ENCODE data around the gene KCNE1. TPM values are rescaled to one million over a fixed set of nuclear protein-coding genes. Genes with fewer than 3 reads are reported as not detected.

KCNE1 gene
- total RNA-seq, 1 donor from 2014 or later: 0.59 TPM

DNA sequence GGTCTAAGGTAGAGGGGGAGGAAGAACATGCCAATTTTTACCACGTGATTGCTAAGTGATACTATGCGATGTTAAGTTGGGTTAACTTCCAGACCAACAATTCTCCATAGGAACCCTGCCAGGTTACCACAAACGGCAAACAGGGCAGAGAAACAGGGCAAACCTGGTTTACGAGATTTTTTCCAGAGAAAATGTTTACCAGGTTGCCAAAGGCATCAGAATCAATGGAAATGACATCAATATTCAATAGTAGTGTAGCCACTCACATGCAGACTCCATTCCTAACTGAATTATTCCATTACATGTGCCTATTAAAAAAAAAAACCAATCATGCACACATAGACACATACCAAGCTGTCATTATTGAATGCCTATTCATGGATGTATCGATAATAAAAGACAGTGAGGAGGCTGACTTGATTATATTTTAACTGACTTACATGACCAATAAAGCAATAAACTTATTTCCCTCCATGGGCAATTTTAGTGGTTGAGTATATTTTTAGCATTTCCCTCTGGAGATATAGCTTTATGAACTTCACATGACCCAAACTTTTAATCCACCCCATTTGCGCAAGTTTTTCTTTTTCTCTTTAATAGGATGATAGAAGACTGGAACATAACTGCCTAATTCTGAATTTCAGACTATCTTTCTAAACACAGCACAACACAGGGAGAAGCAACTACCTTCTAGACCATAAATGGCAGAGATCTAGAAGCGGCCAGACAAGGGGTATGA, 40.5 kb upstream of the KCNE1 start:
- peaks cover 26% of the 10 kb centered on the region for H3K4me1 Mint-ChIP-seq (ENCODE audit: unreplicated experiment)
- peak overlapping the region; percentile 47 for H3K4me3 Mint-ChIP-seq (ENCODE audit: unreplicated experiment)
- no peaks in the 10 kb centered on the region for H3K27me3 Mint-ChIP-seq (ENCODE audit: unreplicated experiment)
- H3K36me3 Mint-ChIP-seq (ENCODE audit: unreplicated experiment): no peaks in the 10 kb centered on the region
- TF ChIP-seq, protein P1, sequence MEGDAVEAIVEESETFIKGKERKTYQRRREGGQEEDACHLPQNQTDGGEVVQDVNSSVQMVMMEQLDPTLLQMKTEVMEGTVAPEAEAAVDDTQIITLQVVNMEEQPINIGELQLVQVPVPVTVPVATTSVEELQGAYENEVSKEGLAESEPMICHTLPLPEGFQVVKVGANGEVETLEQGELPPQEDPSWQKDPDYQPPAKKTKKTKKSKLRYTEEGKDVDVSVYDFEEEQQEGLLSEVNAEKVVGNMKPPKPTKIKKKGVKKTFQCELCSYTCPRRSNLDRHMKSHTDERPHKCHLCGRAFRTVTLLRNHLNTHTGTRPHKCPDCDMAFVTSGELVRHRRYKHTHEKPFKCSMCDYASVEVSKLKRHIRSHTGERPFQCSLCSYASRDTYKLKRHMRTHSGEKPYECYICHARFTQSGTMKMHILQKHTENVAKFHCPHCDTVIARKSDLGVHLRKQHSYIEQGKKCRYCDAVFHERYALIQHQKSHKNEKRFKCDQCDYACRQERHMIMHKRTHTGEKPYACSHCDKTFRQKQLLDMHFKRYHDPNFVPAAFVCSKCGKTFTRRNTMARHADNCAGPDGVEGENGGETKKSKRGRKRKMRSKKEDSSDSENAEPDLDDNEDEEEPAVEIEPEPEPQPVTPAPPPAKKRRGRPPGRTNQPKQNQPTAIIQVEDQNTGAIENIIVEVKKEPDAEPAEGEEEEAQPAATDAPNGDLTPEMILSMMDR (IDR thresholded peaks at IDR 0.05): no peak
- peak overlapping the region; percentile 84 for H3K27ac Mint-ChIP-seq (ENCODE audit: unreplicated experiment)
- DNase-seq (ENCODE audit: extremely low spot score, unreplicated experiment): no peak
- H3K9me3 Mint-ChIP-seq (ENCODE audit: unreplicated experiment): peaks cover 6% of the 10 kb centered on the region

DNA sequence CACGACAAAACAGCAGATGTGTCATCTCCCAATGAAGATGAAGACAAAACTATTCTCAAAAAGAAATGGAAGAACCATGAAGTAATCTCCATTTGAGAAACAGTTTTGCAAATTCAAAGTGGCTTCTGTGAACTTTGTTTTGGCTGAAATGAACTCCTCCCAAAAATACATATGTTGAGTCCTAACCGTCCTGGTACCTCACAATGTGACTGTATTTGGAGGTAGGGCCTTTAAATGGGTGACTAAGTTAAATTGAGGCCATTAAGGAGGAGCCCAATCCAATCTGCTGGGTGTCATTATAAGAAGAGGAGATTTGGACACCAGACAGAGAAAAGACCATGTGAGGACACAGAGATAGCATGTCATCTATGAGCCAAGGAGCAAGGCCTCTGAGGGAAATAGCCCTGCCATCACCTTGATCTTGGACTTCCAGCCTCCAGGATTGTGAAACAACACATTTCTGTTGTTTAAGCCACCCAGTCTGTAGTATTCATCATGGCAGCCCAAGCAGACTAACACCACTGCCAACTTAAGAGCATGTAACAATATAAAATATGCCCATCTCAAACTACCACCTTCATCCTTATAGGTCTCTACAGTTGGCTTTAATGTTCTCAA, 38.3 kb upstream of the KCNE1 start:
- Mint-ChIP-seq H3K36me3 (ENCODE audit: unreplicated experiment) (no peaks in the 10 kb centered on the region), H3K4me3 (ENCODE audit: unreplicated experiment) (no peak overlapping the region), H3K27ac (ENCODE audit: unreplicated experiment) (no peak overlapping the region), H3K9me3 (ENCODE audit: unreplicated experiment) (peaks cover 6% of the 10 kb centered on the region), H3K27me3 (ENCODE audit: unreplicated experiment) (no peaks in the 10 kb centered on the region), H3K4me1 (ENCODE audit: unreplicated experiment) (peaks cover 45% of the 10 kb centered on the region)
- DNase-seq (ENCODE audit: extremely low spot score, unreplicated experiment): no peak
- TF ChIP-seq, protein P1 (IDR thresholded peaks at IDR 0.05): no peak

DNA sequence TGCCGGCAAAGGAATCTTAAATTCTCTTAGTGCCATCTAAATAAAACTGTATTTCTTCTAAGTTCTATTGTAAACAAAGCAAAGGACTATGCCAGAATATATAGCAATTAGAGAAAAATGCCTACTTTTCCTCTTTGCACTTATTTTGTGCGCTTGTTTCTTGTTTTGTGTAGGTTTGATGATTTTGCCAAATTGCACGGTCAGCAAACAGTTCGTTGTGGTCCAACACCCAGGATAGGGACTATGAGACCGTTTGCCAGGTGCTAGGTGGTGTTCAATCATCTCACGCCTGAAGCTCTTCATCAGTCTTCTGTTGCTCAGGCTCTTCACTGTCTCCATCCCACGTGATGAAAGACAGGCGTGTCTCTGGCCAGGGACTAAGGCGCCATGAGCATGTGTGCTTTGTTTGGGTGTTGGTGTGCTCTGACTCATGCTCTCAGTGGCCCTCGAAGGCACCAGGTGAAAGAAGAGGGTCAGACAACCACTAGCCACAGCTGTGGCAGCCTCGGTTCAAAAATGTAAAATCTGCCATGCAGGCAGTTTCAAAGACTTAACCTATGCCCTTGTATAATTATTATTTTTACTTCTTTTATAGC, 36.9 kb upstream of the KCNE1 start:
- H3K4me1 Mint-ChIP-seq (ENCODE audit: unreplicated experiment): peaks cover 51% of the 10 kb centered on the region
- H3K4me3 Mint-ChIP-seq (ENCODE audit: unreplicated experiment): no peak overlapping the region
- H3K36me3 Mint-ChIP-seq (ENCODE audit: unreplicated experiment): no peaks in the 10 kb centered on the region
- no peak overlapping the region for H3K27ac Mint-ChIP-seq (ENCODE audit: unreplicated experiment)
- no peaks in the 10 kb centered on the region for H3K9me3 Mint-ChIP-seq (ENCODE audit: unreplicated experiment)
- no peak for DNase-seq (ENCODE audit: extremely low spot score, unreplicated experiment)
- TF ChIP-seq, protein P1 (IDR thresholded peaks at IDR 0.05): no peak
- no peaks in the 10 kb centered on the region for H3K27me3 Mint-ChIP-seq (ENCODE audit: unreplicated experiment)

DNA sequence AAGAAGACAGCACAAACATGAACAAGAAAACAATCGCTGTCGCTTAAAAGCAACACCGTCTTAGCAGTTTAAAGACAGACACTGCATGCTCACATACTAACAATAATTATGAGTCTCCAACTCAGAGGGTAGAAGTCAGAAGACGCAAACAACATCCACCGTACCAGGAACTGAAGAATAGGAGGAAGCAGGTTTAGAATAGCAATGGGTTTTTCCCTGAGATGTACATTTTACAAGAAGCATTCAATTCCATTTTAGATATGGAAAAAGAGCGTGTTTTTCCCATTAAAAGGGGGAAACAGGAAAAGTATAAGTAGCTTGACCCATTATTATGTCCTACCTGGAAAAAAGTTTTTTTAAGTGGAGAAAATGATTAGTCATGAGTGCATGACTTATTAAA, 34.5 kb upstream of the KCNE1 start:
- Mint-ChIP-seq H3K27me3 (ENCODE audit: unreplicated experiment) (no peaks in the 10 kb centered on the region), H3K4me1 (ENCODE audit: unreplicated experiment) (peaks cover 35% of the 10 kb centered on the region), H3K4me3 (ENCODE audit: unreplicated experiment) (no peak overlapping the region), H3K36me3 (ENCODE audit: unreplicated experiment) (no peaks in the 10 kb centered on the region), H3K27ac (ENCODE audit: unreplicated experiment) (peak overlapping the region; percentile 97), H3K9me3 (ENCODE audit: unreplicated experiment) (peaks cover 3% of the 10 kb centered on the region)
- no peak for DNase-seq (ENCODE audit: extremely low spot score, unreplicated experiment)
- TF ChIP-seq, protein P1 (IDR thresholded peaks at IDR 0.05): no peak
